GM12874 (cell line): ENCODE data around the gene APLP2.

Experiments used
- TF ChIP-seq, protein P1 (sequence below): IDR thresholded peaks from 2 replicates; pipeline ENCODE4 v1.5.1; 2011; ENCODE audit warnings: low read depth, mild to moderate bottlenecking, control low read depth, low read length, moderate library complexity; ENCODE audit not compliant: insufficient read depth

Gene APLP2

DNA sequence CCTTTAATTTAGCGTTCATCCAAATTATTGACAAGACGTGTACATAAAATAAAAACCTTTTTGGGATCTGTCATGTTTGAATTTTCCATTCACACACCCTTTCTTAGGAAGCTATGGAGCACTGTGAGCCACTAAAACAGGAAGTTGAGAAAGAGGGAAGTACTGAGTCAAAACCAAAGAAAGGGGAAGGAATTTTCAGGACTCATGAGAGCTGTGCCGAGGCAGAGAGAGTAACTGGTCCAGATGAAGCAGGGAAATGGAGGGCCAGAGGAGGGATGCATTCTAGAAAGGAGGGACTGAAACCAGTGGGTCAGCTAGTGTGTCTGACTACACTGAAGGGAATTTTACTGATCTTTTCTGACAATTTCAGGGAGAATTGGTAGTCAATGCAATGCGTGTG lies 24.9 kb downstream of the APLP2 start:
- TF ChIP-seq, protein P1, sequence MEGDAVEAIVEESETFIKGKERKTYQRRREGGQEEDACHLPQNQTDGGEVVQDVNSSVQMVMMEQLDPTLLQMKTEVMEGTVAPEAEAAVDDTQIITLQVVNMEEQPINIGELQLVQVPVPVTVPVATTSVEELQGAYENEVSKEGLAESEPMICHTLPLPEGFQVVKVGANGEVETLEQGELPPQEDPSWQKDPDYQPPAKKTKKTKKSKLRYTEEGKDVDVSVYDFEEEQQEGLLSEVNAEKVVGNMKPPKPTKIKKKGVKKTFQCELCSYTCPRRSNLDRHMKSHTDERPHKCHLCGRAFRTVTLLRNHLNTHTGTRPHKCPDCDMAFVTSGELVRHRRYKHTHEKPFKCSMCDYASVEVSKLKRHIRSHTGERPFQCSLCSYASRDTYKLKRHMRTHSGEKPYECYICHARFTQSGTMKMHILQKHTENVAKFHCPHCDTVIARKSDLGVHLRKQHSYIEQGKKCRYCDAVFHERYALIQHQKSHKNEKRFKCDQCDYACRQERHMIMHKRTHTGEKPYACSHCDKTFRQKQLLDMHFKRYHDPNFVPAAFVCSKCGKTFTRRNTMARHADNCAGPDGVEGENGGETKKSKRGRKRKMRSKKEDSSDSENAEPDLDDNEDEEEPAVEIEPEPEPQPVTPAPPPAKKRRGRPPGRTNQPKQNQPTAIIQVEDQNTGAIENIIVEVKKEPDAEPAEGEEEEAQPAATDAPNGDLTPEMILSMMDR: no peak

DNA sequence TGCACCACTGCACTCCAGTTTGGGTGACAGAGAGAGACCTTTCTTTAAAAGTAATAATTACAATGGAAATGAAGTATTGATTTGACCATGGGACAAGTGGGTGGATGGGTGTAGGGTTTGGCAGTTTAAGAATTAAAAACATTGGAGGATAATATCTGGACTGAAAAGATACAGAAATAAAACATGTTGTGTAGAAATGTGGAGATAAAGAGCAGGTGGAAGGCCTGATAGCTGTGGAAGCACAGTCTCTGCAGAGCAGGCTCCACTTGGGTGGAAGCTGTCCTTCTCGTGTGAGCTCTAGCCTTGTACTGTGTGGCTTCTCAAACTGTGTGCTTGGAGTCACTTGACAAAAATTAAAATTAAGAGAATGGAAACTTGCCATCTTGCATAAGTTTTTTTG lies 25.6 kb downstream of the APLP2 start:
- TF ChIP-seq, protein P1: no peak

DNA sequence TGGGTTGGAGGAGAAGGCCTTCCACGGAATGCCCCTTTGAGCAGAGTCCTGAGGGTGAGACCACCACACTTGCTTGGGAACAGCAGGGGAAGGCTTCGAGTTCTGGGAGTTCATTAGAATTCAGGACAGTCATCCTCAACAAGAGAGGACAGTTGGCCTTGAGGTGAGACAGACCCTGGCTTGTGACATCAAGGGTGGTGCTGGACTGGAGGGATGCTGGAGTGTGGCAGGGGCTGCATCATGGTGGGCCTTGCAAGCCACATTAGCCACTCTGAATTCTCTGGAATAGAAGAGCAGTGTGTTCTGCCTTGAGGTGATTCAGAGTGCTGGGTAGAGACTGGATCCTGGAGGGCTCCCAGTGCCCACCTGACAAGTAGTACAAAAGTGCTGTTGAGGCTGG lies 26.3 kb downstream of the APLP2 start:
- TF ChIP-seq, protein P1: no peak

DNA sequence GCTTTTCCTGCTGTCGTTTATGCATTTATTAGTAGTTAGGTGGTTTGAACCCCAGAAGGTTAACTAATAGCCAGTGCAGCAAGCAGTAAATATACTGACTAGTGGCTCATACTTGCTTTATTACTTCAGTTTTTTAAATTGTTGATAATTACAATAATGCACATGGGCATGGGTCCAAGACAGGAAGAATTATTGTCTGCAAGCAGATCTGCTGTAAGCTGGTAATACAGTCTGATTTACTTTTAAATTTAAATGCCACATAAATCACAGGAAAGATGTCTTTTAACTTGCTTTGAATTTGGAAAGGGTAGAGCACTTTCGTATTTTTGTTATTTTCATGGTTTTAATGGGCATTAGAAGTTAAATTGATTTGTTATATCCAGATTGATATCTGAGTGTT lies 27.1 kb downstream of the APLP2 start:
- TF ChIP-seq, protein P1: no peak

GRCh38 chr11:130097285-130097684 lies 27.6 kb downstream of the APLP2 start:
- TF ChIP-seq, protein P1: no peak

- TF ChIP-seq, protein P1: no peak
These were observed 29.7 kb downstream of the APLP2 start for GRCh38 chr11:130099356-130099755.

DNA sequence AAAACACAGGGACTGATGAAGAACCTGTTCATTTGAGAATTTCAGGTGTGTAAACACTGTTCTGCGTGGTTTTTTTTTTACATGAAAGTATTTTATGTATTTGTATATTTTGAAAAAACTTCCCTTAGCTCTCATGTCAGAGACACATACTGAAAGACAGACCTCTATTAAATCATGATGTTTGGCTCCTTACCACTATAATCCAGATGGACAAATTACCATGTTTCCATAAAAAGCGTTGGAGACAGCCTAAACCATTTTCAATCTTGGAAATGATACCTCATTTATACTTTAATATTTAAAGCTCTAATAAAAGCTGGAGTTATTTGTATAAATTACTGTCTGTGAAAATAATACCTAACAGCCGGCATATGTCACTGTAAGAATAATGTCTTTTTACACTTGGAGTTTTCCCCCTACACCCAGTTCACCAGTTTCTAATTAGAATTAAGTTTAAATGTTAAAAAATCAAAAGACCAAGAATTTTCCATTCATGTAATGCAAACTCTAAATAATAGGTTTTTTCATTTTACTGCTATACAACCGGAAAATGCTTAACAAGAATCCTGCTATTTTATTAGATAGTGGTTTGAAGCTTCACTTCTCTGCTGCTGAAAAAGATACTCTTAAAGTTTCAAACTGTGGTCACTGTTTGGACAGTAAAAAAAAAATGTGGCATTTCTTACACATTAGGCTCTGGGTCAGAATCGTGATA lies 30.8 kb downstream of the APLP2 start:
- TF ChIP-seq, protein P1: no peak
